ENCODE data around the gene DNAJC6.
"Not testable (repeated sequence)": the region's sequence is repeated elsewhere in the genome, so short reads cannot be mapped to it uniquely, and the experiment has no call there.

DNAJC6 gene

DNA sequence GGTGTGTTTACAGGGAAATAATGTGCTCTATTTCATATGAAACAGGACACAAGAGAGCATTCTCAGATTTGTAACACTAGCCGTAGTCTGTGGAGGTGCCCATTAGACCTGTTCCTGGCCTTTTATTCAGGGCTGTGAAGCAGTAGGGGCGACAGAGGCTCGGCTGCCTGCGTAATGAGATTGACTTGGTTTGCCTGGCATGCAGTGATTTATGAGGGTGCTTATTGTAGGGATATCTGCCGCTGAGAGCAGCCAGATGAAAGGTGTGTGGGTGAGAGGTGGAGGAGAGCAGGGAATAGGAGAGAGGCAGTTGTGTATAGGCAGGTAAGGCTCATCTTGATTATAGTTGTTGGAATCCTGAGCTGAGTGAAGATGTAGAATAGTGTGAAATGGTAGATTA, 51.3 kb downstream of the DNAJC6 start:
- no peak for DNase-seq

DNA sequence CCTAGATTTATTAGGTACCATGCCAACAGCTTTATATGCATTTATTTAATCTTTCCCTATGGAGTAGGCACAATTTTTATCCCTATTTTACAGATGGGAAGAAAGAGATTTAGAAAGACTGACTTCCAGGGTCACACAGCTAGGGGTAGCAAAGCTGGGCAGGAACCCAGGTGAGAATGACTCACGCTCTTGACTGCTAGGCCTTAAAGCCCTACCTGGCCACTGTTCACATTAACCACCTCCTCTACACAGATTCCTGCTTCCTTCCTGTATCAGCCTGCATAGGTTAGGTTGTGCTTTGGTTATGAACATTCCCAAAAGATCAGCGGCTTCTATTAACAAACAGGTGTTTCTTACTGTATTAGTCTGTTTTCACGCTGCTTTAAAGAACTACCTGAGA, 53.2 kb downstream of the DNAJC6 start:
- no peak for DNase-seq

DNA sequence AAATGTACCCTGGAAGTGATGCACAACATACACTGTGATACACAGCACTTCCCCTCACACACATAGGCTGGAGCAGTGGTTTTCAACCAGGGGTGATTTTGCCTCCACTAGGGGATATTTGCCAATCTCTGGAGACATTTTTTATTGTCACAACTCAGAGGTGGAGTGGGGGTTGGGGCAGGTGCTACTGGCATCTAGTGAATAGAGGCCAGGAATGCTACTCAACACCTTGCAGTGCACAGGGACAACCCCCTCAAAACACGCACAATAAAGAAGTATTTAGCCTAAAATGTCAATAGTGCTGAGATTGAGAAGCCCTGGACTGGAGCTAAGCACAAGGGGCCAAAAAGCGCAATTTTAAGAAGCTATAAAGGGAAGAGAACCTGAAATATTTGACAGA, 54.1 kb downstream of the DNAJC6 start:
- no peak for DNase-seq

DNA sequence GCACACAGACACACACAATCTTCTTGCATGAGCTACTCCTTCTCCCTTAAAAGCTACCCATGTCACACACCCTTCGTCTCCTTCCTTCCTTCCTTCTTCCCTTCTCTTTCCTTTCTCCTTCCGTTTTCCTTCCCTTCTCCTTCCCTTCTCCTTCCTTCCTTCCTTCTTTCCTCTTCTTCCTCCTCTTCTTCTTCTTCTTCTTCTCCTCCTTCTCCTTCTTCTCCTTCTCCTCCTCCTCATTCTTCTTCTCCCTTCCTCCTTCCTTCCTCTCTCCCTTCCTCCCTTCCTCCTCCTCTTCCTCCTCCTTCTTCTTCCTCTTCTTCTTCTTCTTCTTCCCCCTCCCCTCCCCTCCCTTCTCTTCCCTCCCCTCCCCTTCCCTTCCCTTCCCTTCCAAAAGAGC, 59.1 kb downstream of the DNAJC6 start:
- no peak for DNase-seq

DNA sequence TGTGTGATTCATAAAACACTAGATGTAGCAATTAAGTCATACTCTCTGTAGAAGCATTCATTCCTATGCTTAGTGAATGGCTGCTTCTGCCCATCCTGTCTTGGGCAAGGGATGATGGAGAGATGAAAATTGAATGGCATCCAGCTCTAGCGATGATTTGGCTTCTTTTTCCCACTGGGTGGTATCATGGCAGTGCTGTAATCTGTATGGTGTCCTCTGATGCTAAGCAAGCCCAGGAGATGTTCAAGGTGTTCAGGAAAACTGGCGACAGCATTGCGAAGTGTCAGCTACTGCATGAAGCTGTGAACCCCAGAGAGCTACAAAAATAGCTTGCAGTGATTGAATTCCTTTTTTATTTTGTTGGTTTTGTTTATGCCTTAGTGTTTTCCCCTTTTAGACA, 62.2 kb downstream of the DNAJC6 start:
- no peak for DNase-seq

DNA sequence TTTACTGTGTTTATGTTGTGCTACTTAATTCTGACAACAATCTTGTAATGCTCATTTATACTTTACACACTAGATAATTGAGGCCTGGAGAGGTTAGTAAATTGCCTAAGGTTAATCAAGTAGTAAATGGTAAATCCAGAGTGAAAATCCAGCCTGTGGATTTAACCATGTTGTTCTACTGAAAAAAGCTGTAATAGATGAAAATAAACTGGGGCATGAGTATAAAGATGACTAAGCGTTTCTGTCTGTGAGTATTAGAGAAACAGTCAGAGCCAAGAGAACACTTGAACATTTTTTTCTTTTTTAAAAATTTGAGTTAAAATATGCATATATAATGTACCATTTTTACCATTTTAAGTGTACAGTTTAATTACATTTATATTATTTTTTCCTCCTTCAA, 63.2 kb downstream of the DNAJC6 start:
- DNase-seq, result no peak

DNA sequence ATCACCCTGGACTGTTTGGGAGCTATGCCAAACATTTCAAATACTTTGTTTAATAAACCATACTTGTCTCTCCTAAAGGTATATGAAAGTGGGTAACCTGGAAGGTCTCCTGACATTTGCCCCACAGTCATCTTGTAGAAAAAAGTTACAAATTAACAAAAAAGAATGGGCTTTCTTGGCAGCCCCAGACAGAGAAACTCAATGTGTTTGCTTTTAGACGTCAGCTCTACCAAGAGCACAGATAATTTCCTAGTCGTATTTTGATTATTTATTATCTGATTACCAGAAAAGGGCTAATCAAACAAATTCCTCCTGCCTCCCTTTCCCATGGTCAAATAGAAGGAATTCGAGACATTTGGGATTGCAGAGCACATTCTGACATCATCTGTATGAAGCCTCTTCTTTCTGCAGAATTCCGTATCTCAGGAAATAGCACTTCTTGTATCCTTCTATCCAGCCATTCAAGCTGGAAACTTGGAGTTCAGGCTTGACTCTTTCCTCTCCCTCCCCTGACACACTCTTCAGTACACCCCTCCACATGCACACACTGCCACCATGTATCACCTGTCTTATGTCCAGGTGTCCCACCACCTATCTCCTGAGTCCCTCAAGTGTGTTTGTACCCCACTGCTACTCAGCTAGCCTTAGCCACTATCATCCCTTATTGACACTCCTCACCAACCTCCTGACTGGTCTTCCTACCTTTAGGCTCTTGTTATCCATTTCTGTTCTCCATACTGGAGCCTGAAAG, 68.3 kb downstream of the DNAJC6 start:
- no peak for DNase-seq

DNA sequence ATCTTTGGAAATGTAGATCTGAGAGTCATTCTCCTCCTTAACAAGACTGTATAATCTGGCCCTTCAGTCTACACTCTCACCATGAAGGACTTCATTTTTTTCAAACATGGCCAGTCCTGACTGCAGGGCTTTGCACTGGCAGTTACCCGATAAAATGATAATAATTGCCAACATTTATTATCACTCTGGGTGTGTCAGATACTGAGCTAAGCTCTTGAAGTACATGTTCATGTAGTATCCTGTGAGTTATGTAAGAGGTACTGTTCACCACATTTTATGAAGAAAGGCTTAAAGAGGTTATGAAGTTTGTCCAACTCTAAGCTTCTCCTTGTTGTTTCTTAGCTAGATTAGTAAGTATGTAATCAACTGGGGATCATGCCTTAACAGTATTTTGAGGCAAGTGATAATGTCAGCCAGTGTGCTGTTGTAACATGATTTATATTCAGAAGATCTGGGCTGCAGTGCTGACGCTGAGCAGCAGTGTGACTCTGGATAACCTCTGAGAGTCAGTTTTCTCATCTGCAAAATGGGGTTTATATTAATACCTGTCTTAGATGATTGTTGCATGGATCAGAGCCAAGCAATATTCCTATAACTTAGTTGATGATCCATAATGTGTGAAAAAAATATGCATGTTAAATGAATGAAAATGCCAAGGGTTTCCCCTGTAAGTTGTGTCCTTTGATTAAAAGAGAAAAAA, 69.1 kb downstream of the DNAJC6 start:
- no peak for DNase-seq

DNA sequence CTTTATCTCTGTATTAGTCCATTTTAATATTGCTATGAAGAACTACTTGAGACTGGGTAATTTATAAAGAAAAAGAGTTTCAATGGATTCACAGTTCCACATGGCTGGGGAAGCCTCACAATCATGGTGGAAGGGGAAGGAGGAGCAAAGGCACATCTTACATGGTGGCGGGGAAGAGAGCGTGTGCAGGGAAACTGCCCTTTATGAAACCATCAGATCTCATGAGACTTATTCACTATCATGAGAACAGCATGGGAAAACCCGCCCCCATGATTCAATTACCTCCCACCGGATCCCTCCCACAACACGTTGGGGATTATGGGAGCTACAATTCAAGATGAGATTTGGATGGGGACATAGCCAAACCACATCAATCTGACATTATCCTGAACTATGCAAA, 75.1 kb downstream of the DNAJC6 start:
- DNase-seq, result not testable (repeated sequence)

DNA sequence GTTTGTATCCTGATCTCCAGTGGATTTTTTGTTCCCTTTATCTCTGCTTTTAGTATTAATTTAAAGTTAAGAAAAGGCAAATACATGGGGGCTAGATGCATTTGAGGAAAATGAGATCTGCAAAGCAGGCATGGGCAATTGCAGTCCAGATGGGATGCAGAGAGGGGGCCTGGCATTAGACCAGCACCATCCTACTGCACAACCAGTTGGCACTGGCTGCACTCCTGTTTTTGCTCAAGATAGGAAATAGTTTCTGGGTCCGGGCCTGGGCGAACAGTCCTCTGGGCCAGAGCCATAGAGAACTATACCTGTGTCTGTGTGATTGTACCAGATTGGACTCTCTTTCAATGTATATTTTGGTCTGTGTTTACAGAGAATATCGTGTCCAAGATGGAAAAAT, 77.1 kb downstream of the DNAJC6 start:
- DNase-seq, result no peak

DNA sequence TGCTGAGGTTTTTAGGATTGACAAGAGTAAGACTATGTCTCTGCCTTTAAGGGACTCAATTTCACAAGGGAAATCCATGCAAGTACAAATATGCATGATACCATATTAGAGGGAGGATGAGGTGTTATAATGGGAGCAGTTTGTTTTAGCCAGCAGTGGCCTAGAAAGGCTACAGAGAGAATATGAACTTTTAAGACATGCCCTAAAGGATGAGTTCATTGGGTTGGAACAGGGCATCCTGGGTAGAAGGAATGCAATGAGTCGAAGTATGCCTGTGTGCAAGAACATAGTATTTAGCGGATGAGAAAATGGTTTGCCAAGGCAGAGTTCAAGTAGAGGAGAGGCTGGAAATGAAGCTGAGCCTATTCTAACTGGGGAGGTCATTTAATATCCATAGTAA, 78.5 kb downstream of the DNAJC6 start:
- no peak for DNase-seq

DNA sequence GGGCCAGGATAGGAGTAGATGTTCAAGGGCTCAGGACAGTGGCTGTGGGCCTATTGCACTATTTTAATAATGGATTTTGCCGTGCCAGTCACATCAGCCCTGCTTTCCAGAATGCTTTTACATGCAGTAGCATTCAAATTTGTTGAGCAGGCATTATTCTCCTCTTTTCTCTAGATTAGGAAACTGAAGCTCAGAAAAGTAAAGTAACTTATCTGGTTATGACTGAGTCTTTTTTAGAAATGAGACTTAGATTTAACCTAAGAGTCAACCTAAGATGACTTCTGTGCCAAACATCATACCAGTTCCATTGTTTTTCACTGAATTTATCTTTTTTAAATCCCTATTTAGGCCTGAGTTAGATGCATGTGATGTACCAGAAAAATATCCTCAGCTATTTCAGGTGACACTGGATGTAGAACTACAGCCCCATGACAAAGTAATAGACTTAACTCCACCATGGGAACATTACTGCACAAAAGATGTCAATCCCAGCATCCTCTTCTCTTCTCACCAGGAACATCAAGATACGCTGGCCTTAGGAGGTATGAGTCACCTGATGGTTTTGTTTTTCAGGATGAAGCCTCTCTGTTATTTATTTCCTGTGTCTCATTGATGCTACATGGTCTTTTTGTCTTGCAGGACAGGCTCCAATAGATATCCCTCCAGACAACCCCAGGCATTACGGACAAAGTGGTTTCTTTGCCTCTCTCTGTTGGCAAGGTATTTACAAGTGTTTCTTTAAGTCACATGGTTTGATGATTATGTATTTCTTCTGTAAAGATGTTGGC, 79.8 kb downstream of the DNAJC6 start:
- no peak for DNase-seq

DNA sequence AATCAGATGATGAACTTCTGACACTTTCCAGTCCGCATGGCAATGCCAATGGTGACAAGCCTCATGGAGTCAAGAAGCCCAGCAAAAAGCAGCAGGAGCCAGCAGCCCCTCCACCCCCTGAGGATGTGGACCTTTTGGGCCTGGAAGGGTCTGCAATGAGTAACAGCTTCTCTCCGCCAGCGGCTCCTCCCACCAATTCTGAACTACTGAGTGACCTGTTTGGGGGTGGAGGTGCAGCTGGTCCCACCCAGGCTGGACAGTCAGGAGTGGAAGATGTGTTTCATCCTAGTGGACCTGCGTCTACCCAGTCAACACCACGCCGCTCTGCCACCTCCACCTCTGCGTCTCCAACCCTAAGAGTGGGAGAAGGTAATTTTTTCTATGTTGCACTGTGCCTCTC, 83.2 kb downstream of the DNAJC6 start:
- DNase-seq, result no peak

DNA sequence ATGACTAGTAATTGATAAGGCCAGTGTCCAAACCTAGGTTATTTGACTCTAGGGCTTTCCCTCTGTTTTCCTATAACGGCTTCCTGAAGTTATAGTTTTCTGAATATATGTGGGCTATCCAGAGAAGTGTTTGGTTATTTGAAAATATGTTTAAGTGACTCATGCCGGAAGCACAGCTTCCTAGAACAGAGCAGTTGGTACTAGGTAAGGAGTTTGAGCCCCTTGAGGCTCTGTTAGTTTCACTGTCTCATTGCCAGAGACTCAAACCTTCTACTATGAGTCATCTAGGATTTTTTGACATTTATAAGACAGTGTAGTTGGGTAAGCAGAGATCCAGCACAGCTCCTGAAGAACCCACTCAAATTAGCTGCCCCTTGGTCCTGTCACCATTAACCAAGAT, 84.0 kb downstream of the DNAJC6 start:
- no peak for DNase-seq

DNA sequence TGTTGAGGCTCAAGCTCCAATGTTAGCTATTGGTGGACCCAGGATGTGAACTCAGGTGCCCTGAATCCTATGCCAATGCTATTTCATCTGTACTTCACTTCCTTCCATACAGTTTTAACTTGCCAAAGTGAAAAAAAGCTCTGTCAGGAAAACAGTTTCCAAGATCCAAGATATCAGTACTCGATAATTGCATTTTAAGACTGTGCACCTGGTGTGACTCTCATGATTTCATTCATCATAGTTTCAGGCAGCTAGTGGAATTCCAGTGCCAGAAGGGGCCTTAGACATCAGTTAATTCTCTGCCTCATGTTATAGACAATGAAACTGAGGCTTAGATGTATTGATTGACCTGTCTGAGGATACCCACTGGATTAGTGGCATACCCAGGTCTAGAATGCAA, 84.6 kb downstream of the DNAJC6 start:
- no peak for DNase-seq

DNA sequence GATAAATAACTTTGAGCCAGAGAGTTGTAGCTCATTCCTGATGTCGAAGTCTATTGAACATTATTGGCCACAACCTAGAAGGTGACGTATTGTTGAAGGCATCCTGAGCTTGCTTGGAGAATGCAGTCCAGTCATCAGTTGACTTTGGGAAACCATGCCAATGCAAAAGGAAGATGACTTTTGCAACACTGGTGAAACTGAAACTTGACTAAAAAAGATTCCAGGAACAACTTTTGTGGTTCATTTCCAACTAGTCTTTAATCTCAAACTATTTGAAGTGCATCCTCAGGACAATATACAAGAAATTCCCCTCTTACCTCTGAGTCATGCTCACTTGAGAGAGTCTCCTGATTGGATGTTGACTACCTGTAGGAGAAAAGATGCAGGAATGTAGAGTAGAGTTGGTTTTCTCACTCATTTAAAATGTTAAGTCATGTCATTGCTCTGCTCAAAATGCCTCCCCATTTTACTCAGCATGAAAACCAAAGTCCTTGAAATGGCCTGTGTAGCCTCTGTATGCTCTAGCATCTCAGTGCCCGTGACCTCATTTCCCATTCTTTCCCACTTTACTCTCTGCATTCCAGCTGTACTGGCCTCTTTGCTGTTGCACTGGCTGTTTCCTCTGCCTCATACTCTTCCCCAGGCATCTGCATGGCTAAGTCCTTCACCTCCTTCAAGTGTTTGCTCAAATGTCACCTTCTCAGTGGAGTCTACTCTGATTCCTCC, 86.7 kb downstream of the DNAJC6 start:
- DNase-seq, result no peak

DNA sequence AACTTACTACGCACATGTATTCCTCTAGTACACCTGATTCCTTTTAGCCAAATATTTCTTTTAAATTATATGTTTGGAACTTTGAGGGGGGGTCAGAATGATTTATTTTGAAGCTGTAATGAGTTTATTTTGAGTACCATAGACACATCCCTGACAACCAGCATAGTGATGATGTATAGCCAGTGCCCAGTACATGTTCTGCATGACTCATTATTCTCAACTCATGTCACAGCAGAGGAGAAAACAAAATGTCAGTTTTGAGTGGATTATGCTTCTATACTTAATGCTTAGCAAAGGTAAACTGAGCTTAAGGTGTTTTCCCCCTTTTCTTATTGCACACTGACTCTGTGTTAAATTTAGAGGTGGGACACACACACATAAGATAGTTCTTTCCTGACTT, 88.7 kb downstream of the DNAJC6 start:
- no peak for DNase-seq

DNA sequence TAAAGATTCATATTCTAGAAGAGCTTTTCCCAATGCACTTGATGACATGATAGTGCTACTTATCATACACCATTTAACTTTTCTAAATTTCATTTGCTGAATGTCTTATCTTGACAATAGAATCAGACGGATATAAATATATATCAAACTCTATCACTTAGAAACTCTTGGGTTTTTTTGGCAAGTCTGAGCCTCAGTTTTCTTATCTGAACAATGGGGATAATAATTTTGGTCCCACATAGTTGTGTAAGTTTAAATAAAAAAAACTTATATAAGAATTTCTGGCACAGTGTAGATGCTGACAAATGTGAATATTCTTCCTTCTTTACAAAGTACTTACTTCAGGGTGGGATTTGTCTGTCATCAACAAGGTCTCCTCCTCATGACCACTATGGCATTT, 89.7 kb downstream of the DNAJC6 start:
- DNase-seq, result no peak

DNA sequence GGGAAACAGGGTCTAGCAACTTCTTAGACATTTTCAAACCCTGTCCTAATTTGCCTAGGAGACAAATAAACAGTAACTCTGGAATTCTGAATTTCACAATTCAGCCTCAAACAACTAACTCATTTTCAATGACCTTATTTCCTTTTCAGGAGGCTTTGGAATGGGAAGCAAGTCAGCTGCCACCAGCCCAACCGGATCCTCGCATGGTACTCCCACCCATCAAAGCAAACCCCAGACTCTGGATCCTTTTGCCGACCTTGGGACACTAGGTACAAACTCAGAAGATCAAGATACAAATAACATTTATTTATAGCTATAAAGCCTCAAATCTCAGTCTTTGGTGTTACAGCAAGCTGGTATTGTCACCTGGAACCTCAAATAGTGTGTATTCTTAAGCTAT, 92.3 kb downstream of the DNAJC6 start:
- DNase-seq, result no peak

DNA sequence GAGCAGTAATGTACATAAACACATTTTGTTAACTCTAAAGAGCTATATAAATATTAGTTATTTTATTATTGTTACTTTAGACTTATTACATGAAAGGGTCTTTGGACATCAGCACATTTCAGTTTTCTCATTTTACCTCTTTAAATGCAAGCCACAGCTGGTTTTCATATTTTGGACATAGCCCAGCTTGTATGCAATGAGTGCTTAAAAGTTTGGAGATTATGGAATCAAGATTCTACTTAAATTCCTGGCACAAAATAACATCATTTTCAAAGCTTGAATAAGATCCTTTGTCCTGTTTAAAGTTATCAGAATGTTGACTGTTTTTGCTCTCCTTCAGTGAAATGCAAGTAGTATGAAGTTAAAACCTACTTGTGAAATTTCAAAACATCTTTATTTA, 95.6 kb downstream of the DNAJC6 start:
- DNase-seq, result no peak

DNA sequence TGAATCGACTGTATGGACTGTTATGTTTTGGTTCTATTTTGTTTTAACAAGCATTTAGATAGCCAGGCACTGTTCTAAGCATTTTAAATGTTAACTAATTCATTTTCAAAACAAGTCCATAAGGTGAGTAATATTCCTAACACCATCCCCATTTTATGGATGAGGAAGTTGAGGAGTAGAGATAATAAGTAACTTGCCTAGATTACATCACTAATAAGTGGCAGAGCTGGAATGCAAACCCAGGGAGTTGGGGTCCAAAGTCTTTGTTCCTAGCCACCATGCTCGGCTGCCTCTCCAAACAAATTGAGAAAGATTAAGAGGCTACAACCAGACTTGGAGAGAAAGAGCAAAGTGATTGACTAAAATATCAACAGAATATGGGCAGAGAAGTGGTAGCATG, 98.5 kb downstream of the DNAJC6 start:
- no peak for DNase-seq

DNA sequence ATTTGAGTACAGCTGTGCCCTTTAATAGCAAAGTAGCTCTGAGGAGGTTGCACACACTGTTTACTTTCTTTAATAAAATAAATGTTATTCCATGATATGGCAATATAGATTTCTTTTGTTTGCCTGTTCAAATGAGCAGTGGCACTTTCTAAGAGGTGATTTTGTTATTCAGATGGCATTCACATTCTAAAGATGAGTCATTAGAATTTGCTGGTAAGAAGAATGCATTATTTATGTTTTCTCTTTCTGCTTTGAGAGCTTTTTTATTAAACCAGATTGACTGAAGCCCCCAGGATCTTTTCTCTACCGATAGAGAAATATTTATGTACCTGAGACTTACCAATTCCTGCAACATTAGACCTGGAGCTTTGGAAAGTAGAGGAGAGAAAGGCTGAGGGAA, 100.0 kb downstream of the DNAJC6 start:
- no peak for DNase-seq

DNA sequence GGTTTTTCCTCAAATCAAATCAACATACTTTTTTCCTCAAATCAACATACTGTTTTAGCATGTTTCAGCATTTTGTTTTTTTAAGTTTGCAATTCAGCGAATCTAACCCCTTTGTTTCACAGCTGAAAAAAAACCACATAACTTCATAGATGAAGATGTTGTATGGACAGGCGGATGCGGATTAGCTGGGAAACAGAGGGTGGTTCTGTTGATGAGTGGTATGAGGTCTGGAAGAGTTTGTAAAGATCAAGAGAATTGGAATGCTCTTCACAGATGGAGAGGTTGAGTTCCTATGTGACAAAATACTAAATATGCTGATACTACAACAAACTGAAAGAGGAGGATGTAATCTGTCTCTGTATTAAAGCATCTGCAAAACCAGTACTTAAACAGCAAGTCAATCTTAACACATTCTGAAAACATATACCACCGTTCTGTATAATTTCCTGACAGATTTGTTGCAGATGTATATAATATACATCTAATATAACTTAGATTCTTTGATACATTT, 100.5 kb downstream of the DNAJC6 start:
- no peak for DNase-seq

Measured in NCI-H526 treated with DMSO at 0.1 percent for 48 hours (cell line).